NCI-H510A (cell line): ENCODE measurements around the gene LTBP2.

Experiments
- DNase-seq: peaks from one replicate; lab custom pipeline; 2025; lab: John Stamatoyannopoulos, UW

LTBP2 gene

GRCh38 chr14:74591394-74591793 lies 20.6 kb downstream of the LTBP2 start:
- DNase-seq, result no peak

GRCh38 chr14:74589291-74589879 lies 22.7 kb downstream of the LTBP2 start:
- DNase-seq, result no peak

GRCh38 chr14:74587363-74587707 lies 24.7 kb downstream of the LTBP2 start:
- no peak for DNase-seq

GRCh38 chr14:74586681-74587362 lies 25.2 kb downstream of the LTBP2 start:
- no peak for DNase-seq

GRCh38 chr14:74585406-74586335 lies 26.4 kb downstream of the LTBP2 start:
- no peak for DNase-seq

GRCh38 chr14:74584951-74585350 lies 27.1 kb downstream of the LTBP2 start:
- no peak for DNase-seq

GRCh38 chr14:74583689-74584434 lies 28.2 kb downstream of the LTBP2 start:
- no peak for DNase-seq

GRCh38 chr14:74582910-74583581 lies 29.0 kb downstream of the LTBP2 start:
- no peak for DNase-seq

- no peak for DNase-seq
These were observed 31.8 kb downstream of the LTBP2 start for GRCh38 chr14:74580275-74580672.

- DNase-seq, result no peak
These were observed 32.4 kb downstream of the LTBP2 start for GRCh38 chr14:74579447-74580274.

- DNase-seq, result no peak
These were observed 33.6 kb downstream of the LTBP2 start for GRCh38 chr14:74578479-74578878.

GRCh38 chr14:74577948-74578275 lies 34.1 kb downstream of the LTBP2 start:
- DNase-seq, result no peak

GRCh38 chr14:74577247-74577947 lies 34.6 kb downstream of the LTBP2 start:
- no peak for DNase-seq

GRCh38 chr14:74575936-74576335 lies 36.1 kb downstream of the LTBP2 start:
- DNase-seq, result no peak

GRCh38 chr14:74575507-74575906 lies 36.5 kb downstream of the LTBP2 start:
- no peak for DNase-seq

GRCh38 chr14:74574706-74575105 lies 37.3 kb downstream of the LTBP2 start:
- no peak for DNase-seq

GRCh38 chr14:74574090-74574433 lies 38.0 kb downstream of the LTBP2 start:
- DNase-seq, result no peak

GRCh38 chr14:74573421-74574089 lies 38.5 kb downstream of the LTBP2 start:
- no peak for DNase-seq

- no peak for DNase-seq
These were observed 39.2 kb downstream of the LTBP2 start for GRCh38 chr14:74572726-74573301.
